HUDEP-2 (cell line): ENCODE results near the gene TMEM33.

ENCODE experiments used
- DNase-seq, 76 experiments: peaks; one replicate each; lab custom pipeline; 2025; ENCODE audit not compliant: unreplicated experiment in 76 of 76; lab: John Stamatoyannopoulos, UW

The TMEM33 gene

DNA sequence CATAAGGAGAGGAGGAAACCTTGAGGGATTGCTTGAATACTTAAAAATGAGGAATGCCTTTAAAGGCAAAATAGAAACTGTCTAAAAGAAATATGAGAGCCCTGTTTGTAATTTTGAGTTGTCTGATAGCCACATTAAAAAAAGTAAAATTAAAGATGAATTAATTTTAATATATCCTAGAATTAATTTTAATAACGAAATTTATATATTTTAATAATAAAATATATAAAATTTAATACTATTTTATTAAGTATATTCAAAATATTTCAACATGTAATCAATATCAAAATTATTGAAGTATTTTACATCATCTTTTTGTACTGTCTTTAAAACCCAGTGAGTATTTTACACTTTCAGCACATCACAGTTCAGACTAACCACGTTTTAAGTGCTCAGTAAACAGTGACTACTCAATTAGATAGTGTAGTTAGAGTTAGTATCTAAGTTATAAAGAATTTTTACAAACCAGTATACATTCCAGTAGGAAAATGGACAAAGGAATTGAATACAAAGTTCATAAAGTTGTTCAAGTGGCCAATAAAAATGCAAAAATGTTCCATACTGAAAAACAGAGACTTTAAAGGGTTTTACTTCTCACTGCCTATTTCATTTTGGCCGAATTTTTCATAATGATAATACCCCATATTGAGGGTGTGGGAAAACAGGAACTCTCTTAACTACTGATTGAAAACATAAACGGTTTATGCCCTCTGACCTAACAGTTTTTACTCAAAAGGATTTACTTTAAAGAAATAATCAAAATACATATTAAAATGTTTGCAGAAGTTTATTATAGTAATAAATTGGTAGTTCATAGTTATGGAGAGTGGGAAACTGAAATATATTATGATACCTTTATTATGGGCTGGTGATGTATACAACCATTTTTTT is 58.0 kb downstream of the TMEM33 start:
- DNase-seq, result no peak

DNA sequence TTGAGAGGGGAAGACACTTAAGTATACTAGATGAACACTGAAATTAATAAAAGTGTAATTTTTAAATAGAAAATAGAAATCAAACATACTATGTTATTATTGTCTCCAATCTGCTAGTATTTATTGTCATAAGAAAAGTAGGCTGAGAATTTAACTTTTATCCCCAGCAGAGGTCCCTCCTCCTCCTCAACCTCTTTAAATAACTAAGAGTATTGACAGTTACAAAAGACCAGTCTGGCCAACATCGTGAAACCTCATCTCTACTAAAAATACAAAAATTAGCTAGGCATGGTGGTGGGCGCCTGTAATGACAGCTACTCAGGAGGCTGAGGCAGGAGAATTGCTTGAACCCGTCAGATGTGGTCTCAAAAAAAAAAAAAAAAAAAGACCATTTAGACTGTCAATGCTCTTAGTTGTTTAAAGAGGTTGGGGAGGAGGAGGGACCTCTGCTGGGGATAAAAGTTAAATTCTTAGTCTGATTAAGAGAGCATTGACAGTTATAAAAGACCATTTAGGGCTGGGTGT is 59.3 kb downstream of the TMEM33 start:
- DNase-seq, result no peak

DNA sequence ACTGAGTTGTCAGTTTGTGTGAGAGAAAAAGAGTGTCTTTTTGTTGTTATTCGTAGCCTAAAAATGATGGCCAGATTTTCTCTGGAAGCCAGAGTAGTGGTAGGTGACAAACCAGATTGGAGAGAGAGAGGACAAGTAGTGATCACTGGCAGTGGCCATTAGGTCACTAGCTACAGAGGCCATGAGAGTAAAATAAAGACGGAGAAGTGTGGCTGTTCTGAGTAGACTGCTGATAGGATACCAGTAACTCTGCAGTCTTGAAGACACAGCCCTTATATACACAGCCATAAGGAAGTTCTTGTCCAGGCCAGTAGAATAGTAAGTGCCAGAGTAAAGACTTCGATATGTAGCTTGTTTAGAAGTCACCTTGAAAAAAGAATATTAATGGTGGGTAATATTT is 62.8 kb downstream of the TMEM33 start:
- DNase-seq, result no peak

- no peak for DNase-seq
These were observed 64.1 kb downstream of the TMEM33 start for GRCh38 chr4:41999321-41999720.

GRCh38 chr4:42008011-42008786 is 73.0 kb downstream of the TMEM33 start:
- DNase-seq, result no peak
